ENCODE data around the gene SLC24A3. TPM values are rescaled to one million over a fixed set of nuclear protein-coding genes. Genes with fewer than 3 reads are reported as not detected.

The SLC24A3 gene
- total and polyA plus RNA-seq, 2 of the 13 experiments (the other 11 are each of a cell fraction or from before 2014, with no cell fraction given) = not detected

- in situ Hi-C loops (cut with HindIII; ENCODE audit: extremely low pct_ligation_motif_present, low pct_unique_long_range_greater_than_20kb) = loop anchor here (5.0 to 10.0 kb wide), 4 partner anchors 80 to 1028 kb away; no protein-coding TSS in a partner anchor
- 19% methylated on average over 9 of the region's 9 CpGs for WGBS (ENCODE audit: low lambda C conversion rate)
- peaks cover 32% of the 10 kb centered on the region for H3K4me1 ChIP-seq (ENCODE audit: insufficient read depth, low read length)
Measured at GRCh38 chr20:19662637-19662995, 450.2 kb downstream of the SLC24A3 start.

More at GRCh38 chr20:19662637-19662995, 450.2 kb downstream of the SLC24A3 start:
- Histone ChIP-seq H3K36me3 (replicated peaks in 1 of 2; ENCODE audit: control insufficient read depth in 1 of 2, insufficient read depth in 2 of 2, low read length in 2 of 2) (no peaks in the 10 kb centered on the region), H3K9me3 (ENCODE audit: low read length) (no peaks in the 10 kb centered on the region), H3K27me3 (ENCODE audit: control insufficient read depth in 1 of 2, insufficient read depth in 2 of 2, low read length in 2 of 2) (peaks cover 0 to 20% of the 10 kb centered on the region in 2 experiments; a peak in 2 of 5 replicates), H3K9ac (ENCODE audit: insufficient read depth, low read depth, low read length) (no peak overlapping the region), H3K27ac (ENCODE audit: extremely low read length, insufficient read depth, low read length) (no peak overlapping the region), H3K4me2 (ENCODE audit: low read depth, low read length) (no peak overlapping the region), H3K4me3 (replicated peaks in 1 of 3; ENCODE audit: insufficient read depth in 1 of 3, low read depth in 2 of 3, low read length in 3 of 3) (no peak overlapping the region), H4K20me1 (ENCODE audit: insufficient read depth, low read length) (no peaks in the 10 kb centered on the region), H2AFZ (ENCODE audit: low read length) (no peak overlapping the region), H3K79me2 (ENCODE audit: insufficient read depth, low read length) (no peaks in the 10 kb centered on the region)
- TF ChIP-seq MYC (CRISPR knock-in tag; IDR thresholded peaks at IDR 0.05; ENCODE audit: borderline replicate concordance) (no peak), ZFP36L1 (CRISPR knock-in tag; IDR thresholded peaks at IDR 0.05) (0 out of 2 replicates have a peak, but pooled peaks have one; percentile 7), MLLT10 (CRISPR knock-in tag; IDR thresholded peaks at IDR 0.05) (no peak), ZNF749 (CRISPR knock-in tag; IDR thresholded peaks at IDR 0.05; ENCODE audit: borderline replicate concordance) (0 out of 2 replicates have a peak, but pooled peaks have one; percentile 2), CBX5 (CRISPR knock-in tag; IDR thresholded peaks at IDR 0.05; ENCODE audit: borderline replicate concordance) (no peak), NFKBIZ (CRISPR knock-in tag; IDR thresholded peaks at IDR 0.05) (no peak)
- TF ChIP-seq, protein P1, sequence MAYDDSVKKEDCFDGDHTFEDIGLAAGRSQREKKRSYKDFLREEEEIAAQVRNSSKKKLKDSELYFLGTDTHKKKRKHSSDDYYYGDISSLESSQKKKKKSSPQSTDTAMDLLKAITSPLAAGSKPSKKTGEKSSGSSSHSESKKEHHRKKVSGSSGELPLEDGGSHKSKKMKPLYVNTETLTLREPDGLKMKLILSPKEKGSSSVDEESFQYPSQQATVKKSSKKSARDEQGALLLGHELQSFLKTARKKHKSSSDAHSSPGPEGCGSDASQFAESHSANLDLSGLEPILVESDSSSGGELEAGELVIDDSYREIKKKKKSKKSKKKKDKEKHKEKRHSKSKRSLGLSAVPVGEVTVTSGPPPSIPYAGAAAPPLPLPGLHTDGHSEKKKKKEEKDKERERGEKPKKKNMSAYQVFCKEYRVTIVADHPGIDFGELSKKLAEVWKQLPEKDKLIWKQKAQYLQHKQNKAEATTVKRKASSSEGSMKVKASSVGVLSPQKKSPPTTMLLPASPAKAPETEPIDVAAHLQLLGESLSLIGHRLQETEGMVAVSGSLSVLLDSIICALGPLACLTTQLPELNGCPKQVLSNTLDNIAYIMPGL (CRISPR knock-in tag; IDR thresholded peaks at IDR 0.05; ENCODE audit: borderline replicate concordance in 1 of 2, low read depth in 1 of 2) = 0 out of 4 replicates have a peak, but pooled peaks of 1 of the 2 experiments have one; percentile 1
- TF ChIP-seq, protein P2, sequence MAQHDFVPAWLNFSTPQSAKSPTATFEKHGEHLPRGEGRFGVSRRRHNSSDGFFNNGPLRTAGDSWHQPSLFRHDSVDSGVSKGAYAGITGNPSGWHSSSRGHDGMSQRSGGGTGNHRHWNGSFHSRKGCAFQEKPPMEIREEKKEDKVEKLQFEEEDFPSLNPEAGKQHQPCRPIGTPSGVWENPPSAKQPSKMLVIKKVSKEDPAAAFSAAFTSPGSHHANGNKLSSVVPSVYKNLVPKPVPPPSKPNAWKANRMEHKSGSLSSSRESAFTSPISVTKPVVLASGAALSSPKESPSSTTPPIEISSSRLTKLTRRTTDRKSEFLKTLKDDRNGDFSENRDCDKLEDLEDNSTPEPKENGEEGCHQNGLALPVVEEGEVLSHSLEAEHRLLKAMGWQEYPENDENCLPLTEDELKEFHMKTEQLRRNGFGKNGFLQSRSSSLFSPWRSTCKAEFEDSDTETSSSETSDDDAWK (CRISPR knock-in tag; IDR thresholded peaks at IDR 0.05) = no peak
- ChIA-PET CTCF (ENCODE audit: low intra/inter-chr PET ratio, low total read pairs) (interaction anchor here (0.8 to 3.4 kb wide), 5 partner anchors 34 to 1249 kb away, joined by 3 to 88 read pairs (median 7); no protein-coding TSS in a partner anchor), POLR2A (no interaction called here)
- no TSS peak for BruUV-seq (replicated peaks)
- intact Hi-C loops (cut with micrococcal nuclease; ENCODE audit: unreplicated experiment) = loop anchor here (1.0 to 10.0 kb wide), 9 partner anchors 34 to 1248 kb away; no protein-coding TSS in a partner anchor
- DNase-seq (ENCODE audit: low spot score) (no peak), ATAC-seq (no peak), FAIRE-seq (no peak)
